Uterus (tissue), 2 donors: ENCODE data around the gene LMX1B.

Experiments
- POLR2A ChIP-seq, 2 donors: fragments of 450-650 bp; IDR thresholded peaks; one replicate each; pipeline ENCODE4 v1.6.1; 2016; ENCODE audit warnings: antibody characterized with exemption in 2 of 2, mild to moderate bottlenecking in 1 of 2, moderate library complexity in 1 of 2
- TF ChIP-seq, protein P1 (sequence below), 4 experiments: fragments of 200-600 bp in 2 of 4; fragments of 450-650 bp in 2 of 4; sonication (generic) in 2 of 4; IDR thresholded peaks; one replicate each; pipeline ENCODE4 v1.5.1; 2016 to 2019; ENCODE audit warnings: antibody characterized with exemption in 4 of 4, mild to moderate bottlenecking in 2 of 4, moderate library complexity in 1 of 4

DNA sequence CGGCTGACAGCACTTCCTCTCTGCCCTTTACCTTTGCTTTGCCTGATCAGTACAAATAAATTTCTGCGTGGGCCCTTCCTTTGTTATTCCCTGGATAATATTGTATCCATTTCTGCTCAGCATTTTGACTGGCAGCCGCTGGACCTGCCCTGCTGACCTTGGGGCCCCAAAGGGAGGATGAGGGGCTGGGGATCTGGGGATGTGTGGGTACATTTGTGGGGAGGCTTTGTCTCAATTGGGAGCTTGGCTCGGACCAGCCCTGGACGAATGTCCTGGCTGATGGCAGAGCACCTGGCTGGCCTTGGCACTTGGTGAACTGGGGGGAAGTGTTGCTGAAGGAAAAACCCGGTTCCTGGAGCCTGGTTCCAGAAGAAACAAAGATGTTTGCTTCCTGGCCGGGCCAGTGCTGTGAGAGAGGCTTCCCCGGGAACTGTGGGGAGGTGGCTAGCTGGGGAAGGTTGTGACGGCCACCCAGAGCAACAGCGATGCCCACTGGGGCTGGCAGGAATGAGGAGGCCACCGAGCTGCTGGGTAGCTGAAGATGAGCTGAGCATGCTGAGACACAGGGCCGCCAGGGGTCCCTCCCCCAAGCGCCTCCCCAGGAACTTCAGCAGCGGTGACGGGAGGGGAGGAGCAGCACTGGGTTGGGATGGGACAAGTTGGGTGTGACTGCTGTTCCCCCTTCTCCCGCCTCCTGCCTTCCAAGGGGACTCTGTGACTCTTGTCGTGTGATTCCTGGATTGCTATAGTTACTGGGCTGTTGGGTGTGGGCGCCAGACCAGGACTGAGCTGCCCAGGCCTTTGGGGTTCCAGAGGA is 8.4 kb downstream of the LMX1B start:
- TF ChIP-seq, protein P1, sequence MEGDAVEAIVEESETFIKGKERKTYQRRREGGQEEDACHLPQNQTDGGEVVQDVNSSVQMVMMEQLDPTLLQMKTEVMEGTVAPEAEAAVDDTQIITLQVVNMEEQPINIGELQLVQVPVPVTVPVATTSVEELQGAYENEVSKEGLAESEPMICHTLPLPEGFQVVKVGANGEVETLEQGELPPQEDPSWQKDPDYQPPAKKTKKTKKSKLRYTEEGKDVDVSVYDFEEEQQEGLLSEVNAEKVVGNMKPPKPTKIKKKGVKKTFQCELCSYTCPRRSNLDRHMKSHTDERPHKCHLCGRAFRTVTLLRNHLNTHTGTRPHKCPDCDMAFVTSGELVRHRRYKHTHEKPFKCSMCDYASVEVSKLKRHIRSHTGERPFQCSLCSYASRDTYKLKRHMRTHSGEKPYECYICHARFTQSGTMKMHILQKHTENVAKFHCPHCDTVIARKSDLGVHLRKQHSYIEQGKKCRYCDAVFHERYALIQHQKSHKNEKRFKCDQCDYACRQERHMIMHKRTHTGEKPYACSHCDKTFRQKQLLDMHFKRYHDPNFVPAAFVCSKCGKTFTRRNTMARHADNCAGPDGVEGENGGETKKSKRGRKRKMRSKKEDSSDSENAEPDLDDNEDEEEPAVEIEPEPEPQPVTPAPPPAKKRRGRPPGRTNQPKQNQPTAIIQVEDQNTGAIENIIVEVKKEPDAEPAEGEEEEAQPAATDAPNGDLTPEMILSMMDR (IDR thresholded peaks at IDR 0.05): no peak
- TF ChIP-seq POLR2A (IDR thresholded peaks at IDR 0.05): no peak
